Pancreas (tissue), 10 donors: ENCODE results near the gene CCDC185. TPM values are rescaled to one million over a fixed set of nuclear protein-coding genes. Genes with fewer than 3 reads are reported as not detected.
"Not testable (repeated sequence)": the region's sequence is repeated elsewhere in the genome, so short reads cannot be mapped to it uniquely, and the experiment has no call there.

Experiments used
- ATAC-seq, 4 donors: fragments of 200-7000 bp; cut with Tn5 transposase; one replicate each; pipeline versions ENCODE4 v1.8.0 to v1.9.1; 2020; ENCODE audit warnings: mild to moderate bottlenecking in 4 of 4, moderate library complexity in 4 of 4
- DNase-seq, 6 donors: peaks; one replicate each; pipeline ENCODE4 v3.0.0-alpha.2; 2020
- FAIRE-seq: peaks from 2 replicates; lab custom pipeline; 2012; peaks lifted over from hg19 to GRCh38; lab: Jason Lieb, UNC
- H3K27ac ChIP-seq, 4 donors: fragments of 200-600 bp; sonication (generic); 1 replicate in 3 of 4; 2 replicates in 1 of 4; pipeline versions ENCODE4 v1.5.0 to v1.8.0; 2020
- H3K27me3 ChIP-seq, 4 donors: fragments of 200-600 bp; one replicate each; pipeline ENCODE4 v1.8.0; 2021
- H3K36me3 ChIP-seq, 3 donors: fragments of 200-600 bp; sonication (generic) in 1 of 3; one replicate each; pipeline versions ENCODE4 v1.5.0 to v1.8.0; 2020 to 2021
- H3K4me1 ChIP-seq, 3 donors: fragments of 200-600 bp; one replicate each; pipeline ENCODE4 v1.8.0; 2021
- H3K4me3 ChIP-seq, 4 donors: fragments of 200-600 bp; sonication (generic) in 2 of 4; one replicate each; pipeline versions ENCODE4 v1.5.0 to v1.8.0; 2020 to 2021
- H3K9me3 ChIP-seq, 4 donors: fragments of 200-600 bp; one replicate each; pipeline ENCODE4 v1.8.0; 2021
- WGBS, 2 donors: extraction: QIAGEN DNeasy Blood & Tissue Kit; methylation state at CpG; one replicate each; pipeline ENCODE4 v1.1.7; 2013; 5-methylcytosine and 5-hydroxymethylcytosine counted together
- intact Hi-C, 3 donors: fragments of 100-400 bp; cut with DNase I; formaldehyde crosslinking; loops; one replicate each; pipeline versions ENCODE4 v1.11.1 to v1.14.2; 2022
- polyA plus RNA-seq, 2 donors: library from polyadenylated mRNA; stranded (reverse); fragments of 200-250 nt; gene quantifications; one replicate each; pipeline ENCODE4 v1.2.3, GENCODE V29; 2013
- total RNA-seq, 6 donors: library from RNA; stranded (reverse); fragmentation: NEBNext Ultra II Directional in 4 of 6; extraction: Animal tissue kit (Norgen Biotek cat#: 25700) in 4 of 6; gene quantifications; one replicate each; pipeline versions ENCODE4 v1.2.1 to v1.2.4, GENCODE V29; 2021 to 2023
- TF ChIP-seq, protein P1 (sequence below), 4 donors: fragments of 200-600 bp; sonication (generic) in 3 of 4; IDR thresholded peaks; one replicate each; pipeline versions ENCODE4 v1.5.0 to v1.8.0; 2021; ENCODE audit warnings: antibody characterized with exemption in 4 of 4
- donor health status: healthy with polysubstance abuse.
- donor health status: DM: no; HTN: no; CAD: no; lungs with moderate emphysema.
- donor health status: DM: no; HTN: no; CAD: no.
- donor health status: control.
- donor health status: control.
- donor health status: Bipolar disorder and iron deficiency.
- donor health status: DM: yes; HTN: yes; CAD: no.
- donor health status: DM: no; HTN: no; CAD: no.
- donor health status: DM: no; HTN: no; CAD: no.
- donor health status: DM: yes; HTN: yes; CAD: no.

Gene CCDC185
- total and polyA plus RNA-seq, 8 donors = not detected

DNA sequence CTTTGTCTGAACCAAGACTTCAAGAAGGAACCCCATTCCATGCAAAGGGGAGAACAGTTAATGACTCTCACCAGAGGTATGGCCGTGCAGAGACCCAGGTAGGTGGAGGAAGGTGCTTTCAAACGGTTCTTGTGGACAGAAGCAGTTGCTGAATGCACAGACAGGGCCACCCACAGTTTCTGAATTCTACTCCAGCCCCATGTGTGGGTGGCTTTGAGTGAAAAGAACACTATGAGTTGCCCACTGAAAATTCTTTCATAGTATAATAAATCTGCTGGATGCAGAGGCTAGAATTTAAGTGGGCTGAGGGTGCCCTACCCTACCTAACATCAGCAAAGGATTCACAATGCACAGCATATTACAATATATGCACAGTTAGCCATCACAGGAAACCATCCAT lies 7.2 kb upstream of the CCDC185 start:
- TF ChIP-seq, protein P1, sequence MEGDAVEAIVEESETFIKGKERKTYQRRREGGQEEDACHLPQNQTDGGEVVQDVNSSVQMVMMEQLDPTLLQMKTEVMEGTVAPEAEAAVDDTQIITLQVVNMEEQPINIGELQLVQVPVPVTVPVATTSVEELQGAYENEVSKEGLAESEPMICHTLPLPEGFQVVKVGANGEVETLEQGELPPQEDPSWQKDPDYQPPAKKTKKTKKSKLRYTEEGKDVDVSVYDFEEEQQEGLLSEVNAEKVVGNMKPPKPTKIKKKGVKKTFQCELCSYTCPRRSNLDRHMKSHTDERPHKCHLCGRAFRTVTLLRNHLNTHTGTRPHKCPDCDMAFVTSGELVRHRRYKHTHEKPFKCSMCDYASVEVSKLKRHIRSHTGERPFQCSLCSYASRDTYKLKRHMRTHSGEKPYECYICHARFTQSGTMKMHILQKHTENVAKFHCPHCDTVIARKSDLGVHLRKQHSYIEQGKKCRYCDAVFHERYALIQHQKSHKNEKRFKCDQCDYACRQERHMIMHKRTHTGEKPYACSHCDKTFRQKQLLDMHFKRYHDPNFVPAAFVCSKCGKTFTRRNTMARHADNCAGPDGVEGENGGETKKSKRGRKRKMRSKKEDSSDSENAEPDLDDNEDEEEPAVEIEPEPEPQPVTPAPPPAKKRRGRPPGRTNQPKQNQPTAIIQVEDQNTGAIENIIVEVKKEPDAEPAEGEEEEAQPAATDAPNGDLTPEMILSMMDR (IDR thresholded peaks at IDR 0.05) = no peak

DNA sequence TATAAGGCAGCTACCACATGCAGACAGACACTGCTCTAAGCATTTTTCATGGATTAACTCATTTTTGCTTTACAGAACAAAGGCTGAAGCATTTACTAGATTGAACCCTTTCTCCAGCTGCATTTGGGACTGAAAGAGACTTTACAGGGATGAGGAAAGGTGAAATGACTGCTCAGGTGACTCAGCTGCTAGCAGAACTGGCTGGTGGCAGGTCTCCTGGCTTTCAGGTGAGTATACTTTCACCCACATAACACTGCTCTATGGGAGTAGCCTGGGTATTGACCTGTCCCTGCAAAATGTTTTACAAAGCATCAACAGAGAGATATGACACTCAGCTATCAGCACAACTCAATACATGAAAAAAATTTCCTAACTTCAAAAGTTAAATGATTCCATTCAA lies 2.6 kb upstream of the CCDC185 start:
- ATAC-seq (no peak), DNase-seq (no peak), FAIRE-seq (no peak)
- H3K27me3 ChIP-seq = no peaks in the 10 kb centered on the region
- intact Hi-C loops = no loop called here
- H3K27ac ChIP-seq = no peak overlapping the region
- H3K9me3 ChIP-seq = no peaks in the 10 kb centered on the region
- TF ChIP-seq, protein P1 (IDR thresholded peaks at IDR 0.05) = no peak
- H3K4me1 ChIP-seq = no peaks in the 10 kb centered on the region
- no peak overlapping the region for H3K4me3 ChIP-seq
- H3K36me3 ChIP-seq = no peaks in the 10 kb centered on the region

More for the DNA sequence above, 7.2 kb upstream of the CCDC185 start:
- DNase-seq (no peak), ATAC-seq (no peak), FAIRE-seq (no peak)
- 66 to 76% methylated on average over 2 of the region's 2 CpGs for WGBS, 2 donors
- H3K27me3 ChIP-seq = no peaks in the 10 kb centered on the region
- H3K4me1 ChIP-seq = no peaks in the 10 kb centered on the region
- no peak overlapping the region for H3K27ac ChIP-seq
- H3K9me3 ChIP-seq = no peaks in the 10 kb centered on the region
- H3K4me3 ChIP-seq = no peak overlapping the region
- H3K36me3 ChIP-seq = no peaks in the 10 kb centered on the region
- intact Hi-C loops = no loop called here

DNA sequence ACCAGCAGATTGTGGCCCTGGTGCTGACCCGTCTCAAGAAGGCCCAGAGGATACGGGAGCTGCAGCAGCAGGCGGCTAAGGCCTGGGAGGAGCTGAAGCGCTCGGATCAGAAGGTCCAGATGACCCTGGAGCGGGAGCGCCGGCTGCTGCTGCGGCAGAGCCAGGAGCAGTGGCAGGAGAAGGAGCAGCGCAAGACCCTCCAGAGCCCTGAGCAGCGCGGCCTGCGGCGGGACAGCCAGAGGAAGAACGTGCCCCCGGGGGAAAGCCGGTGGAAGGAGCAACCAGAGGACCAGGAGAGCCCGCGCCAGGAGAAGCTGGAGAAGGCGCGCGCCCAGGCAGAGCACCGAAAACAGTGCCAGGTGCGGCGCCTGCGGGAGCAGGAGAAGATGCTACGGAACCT lies 1.0 kb downstream of the CCDC185 start:
- intact Hi-C loops = no loop called here
- no peaks in the 10 kb centered on the region for H3K9me3 ChIP-seq
- 96 to 98% methylated on average over 27 of the region's 27 CpGs for WGBS, 2 donors
- H3K27ac ChIP-seq = no peak overlapping the region
- DNase-seq (peak in 1 of 6 donors; percentile 67), ATAC-seq (no peak), FAIRE-seq (no peak)
- no peaks in the 10 kb centered on the region for H3K27me3 ChIP-seq
- no peak overlapping the region for H3K4me3 ChIP-seq
- TF ChIP-seq, protein P1 (IDR thresholded peaks at IDR 0.05) = no peak
- H3K36me3 ChIP-seq = no peaks in the 10 kb centered on the region
- H3K4me1 ChIP-seq = no peaks in the 10 kb centered on the region

DNA sequence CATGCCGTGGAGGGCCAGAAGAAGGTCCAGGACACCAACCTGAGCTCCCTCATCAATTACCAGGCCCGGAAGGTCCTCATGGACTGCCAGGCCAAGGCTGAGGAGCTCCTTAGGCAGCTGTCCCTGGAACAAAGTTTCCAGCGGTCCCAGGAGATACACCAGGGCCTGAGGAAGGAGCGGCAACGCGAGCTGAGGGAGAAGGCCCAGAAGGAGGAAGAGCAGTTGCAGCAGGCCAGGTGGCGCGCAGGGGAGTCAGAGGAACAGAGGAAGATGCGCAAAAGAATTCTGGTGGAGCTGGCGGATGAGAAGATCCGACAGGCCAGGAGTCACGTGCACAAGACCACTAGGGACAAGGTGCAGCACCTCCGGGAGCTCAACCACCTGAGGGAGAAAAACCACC lies 1.5 kb downstream of the CCDC185 start:
- no peak for FAIRE-seq
- no peaks in the 10 kb centered on the region for H3K9me3 ChIP-seq
- no peaks in the 10 kb centered on the region for H3K4me1 ChIP-seq
- TF ChIP-seq, protein P1 (IDR thresholded peaks at IDR 0.05) = no peak
- peak in 1 of 6 donors; percentile 23 for DNase-seq
- intact Hi-C loops = no loop called here
- H3K36me3 ChIP-seq = no peaks in the 10 kb centered on the region
- H3K4me3 ChIP-seq = no peak overlapping the region
- 96 to 98% methylated on average over 13 of the region's 13 CpGs for WGBS, 2 donors
- no peaks in the 10 kb centered on the region for H3K27me3 ChIP-seq
- no peak overlapping the region for H3K27ac ChIP-seq
- ATAC-seq = no peak

DNA sequence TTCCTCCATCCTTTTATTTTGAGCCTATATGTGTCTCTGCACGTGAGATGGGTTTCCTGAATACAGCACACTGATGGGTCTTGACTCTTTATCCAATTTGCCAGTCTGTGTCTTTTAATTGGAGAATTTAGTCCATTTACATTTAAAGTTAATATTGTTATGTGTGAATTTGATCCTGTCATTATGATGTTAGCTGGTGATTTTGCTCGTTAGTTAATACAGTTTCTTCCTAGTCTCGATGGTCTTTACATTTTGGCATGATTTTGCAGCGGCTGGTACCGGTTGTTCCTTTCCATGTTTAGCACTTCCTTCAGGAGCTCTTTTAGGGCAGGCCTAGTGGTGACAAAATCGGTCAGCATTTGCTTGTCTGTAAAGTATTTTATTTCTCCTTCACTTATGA lies 6.2 kb downstream of the CCDC185 start:
- FAIRE-seq, H3K4me1 ChIP-seq, H3K4me3 ChIP-seq, DNase-seq, H3K27ac ChIP-seq, H3K9me3 ChIP-seq, ATAC-seq, H3K36me3 ChIP-seq, H3K27me3 ChIP-seq, intact Hi-C loops: not testable (repeated sequence)
- WGBS, 2 donors = 93 to 98% methylated on average over 4 of the region's 6 CpGs
